Stimulated activated CD4-positive, alpha-beta T cell treated with anti-CD3 and anti-CD28 coated beads, Interleukin-12 subunit alpha, Interleukin-12 subunit beta, amount 100 ng/mL, for 48 hours (primary cell): ENCODE data around the gene RRP15.

ENCODE experiments used
- DNase-seq, 3 donors: peaks; one replicate each; pipeline ENCODE4 v3.0.0-alpha.2; 2020; ENCODE audit warnings: low read depth in 2 of 3, low spot score in 1 of 3

The RRP15 gene

DNA sequence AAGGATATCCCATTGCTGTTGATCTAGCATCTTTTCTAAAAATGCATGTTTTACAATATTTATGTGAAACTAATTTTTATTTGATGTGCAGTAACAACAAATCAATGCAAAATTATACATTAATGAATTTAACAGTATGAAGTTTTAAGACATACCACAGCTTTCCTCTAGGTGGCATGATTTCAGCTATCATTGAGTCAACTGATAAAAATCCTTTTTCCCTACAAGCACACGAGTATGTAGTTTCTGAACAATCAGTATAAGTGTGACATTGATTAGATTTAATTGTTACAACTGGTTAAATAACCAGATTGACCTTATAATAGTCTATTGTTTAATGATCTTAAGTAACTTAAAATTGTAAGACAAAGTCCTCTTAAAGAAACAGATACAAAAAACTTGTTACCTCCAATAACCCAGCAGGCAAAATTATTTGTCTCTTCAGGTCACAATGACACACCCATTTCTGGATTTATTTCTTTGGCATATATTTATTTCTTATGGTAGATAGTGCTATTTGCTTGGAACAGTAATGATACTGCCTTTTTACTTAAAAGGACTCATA lies 54.3 kb downstream of the RRP15 start:
- DNase-seq, result no peak

DNA sequence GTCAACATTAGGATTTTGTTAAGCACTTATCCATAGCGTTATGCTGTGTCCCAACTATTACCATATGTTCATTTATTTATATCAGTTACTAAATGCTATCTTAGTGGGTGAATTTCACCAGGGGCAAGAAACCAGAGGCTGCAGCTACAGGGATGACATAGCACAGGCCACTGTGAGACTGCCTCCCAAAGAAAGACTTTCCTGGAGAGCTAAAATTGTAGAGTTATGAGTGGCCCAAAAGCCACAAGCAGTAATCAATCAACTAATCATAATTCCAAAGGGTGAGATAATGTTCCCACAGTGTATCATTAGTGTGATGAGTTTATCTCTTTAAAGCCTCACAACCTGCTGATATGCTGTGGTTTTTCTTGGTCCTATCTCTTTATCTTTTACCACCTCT lies 56.2 kb downstream of the RRP15 start:
- no peak for DNase-seq

DNA sequence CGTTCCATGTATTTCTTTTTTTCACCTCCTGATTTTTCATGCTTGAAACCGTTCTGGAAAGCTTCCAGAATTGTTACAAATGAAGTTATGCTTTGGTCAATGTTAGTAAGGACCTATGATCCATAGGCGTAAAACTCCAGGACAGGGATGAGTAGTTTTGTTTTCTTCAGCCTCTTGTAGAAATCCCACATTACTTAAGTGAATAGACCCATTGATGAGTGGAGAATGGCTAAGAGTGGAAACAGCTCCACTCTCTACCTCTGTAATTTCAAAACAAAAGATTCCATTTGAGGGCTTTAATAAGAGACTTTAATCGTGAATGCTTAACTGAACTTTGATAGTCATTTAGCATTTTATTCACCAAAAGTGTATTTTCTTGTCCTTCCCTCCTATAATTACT lies 57.0 kb downstream of the RRP15 start:
- DNase-seq, result no peak

DNA sequence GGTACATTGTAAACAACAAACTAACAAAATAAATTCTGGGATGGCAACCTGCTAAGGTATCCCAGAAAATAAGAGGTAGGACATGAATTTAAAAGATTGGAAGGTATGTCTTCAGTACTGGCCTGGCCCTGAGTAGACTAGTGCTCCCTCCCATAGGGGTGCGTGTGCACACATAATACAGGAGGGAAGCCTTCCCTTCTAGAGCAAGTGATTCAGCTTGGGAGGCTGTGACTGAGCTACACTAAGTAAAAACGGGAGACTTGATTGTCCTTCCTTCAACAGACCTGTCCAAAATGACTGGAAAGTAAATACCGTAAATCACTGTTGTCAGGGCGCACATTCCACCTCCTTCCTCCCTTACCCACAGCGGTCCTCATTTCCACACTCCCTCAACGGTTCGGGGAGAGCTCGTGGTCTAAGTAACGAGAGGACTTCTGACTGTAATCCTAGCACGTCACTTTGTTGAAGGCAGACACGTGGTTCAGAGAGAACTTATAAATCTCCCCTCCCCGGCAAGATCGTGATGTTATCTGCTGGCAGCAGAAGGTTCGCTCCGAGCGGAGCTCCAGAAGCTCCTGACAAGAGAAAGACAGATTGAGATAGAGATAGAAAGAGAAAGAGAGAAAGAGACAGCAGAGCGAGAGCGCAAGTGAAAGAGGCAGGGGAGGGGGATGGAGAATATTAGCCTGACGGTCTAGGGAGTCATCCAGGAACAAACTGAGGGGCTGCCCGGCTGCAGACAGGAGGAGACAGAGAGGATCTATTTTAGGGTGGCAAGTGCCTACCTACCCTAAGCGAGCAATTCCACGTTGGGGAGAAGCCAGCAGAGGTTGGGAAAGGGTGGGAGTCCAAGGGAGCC lies 60.0 kb downstream of the RRP15 start, which contains the start of gene TGFB2:
TGFB2 (plus strand) TSS at position 523 of the 859 bp plus-strand sequence. CDS start 1,366 bp downstream, outside the sequence.
- DNase-seq, result no peak

DNA sequence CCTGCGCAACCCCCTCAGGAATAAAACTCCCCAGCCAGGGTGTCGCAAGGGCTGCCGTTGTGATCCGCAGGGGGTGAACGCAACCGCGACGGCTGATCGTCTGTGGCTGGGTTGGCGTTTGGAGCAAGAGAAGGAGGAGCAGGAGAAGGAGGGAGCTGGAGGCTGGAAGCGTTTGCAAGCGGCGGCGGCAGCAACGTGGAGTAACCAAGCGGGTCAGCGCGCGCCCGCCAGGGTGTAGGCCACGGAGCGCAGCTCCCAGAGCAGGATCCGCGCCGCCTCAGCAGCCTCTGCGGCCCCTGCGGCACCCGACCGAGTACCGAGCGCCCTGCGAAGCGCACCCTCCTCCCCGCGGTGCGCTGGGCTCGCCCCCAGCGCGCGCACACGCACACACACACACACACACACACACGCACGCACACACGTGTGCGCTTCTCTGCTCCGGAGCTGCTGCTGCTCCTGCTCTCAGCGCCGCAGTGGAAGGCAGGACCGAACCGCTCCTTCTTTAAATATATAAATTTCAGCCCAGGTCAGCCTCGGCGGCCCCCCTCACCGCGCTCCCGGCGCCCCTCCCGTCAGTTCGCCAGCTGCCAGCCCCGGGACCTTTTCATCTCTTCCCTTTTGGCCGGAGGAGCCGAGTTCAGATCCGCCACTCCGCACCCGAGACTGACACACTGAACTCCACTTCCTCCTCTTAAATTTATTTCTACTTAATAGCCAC lies 60.7 kb downstream of the RRP15 start:
- DNase-seq, result peak in 1 of 3 donors; percentile 8

DNA sequence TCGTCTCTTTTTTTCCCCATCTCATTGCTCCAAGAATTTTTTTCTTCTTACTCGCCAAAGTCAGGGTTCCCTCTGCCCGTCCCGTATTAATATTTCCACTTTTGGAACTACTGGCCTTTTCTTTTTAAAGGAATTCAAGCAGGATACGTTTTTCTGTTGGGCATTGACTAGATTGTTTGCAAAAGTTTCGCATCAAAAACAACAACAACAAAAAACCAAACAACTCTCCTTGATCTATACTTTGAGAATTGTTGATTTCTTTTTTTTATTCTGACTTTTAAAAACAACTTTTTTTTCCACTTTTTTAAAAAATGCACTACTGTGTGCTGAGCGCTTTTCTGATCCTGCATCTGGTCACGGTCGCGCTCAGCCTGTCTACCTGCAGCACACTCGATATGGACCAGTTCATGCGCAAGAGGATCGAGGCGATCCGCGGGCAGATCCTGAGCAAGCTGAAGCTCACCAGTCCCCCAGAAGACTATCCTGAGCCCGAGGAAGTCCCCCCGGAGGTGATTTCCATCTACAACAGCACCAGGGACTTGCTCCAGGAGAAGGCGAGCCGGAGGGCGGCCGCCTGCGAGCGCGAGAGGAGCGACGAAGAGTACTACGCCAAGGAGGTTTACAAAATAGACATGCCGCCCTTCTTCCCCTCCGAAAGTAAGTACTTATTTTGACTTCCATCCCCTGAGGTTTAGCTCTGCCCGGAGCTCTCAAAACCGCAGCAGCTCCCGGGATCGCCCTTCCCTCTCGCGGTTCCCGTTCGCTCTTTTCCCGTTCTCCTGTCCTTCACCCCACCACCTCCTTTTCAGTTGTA lies 61.5 kb downstream of the RRP15 start:
- no peak for DNase-seq

DNA sequence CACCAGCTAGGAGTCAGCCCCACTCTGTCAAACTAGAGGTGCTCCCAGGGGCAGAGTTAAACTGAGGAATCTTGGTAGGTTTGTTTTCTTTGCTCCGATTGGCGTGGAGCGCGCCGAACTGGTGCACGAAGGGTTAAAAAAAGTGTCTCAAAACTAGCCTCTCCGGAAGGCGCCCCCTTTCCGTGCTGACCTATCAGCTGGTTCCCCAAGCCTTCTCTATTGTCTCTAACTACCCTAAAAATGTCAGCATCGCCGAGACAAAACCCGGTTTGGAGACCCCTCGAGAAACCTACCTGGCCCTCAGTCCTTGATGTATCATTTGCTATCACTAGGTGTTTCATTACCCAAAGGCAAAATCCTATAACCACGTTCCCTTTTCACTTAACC lies 62.2 kb downstream of the RRP15 start:
- DNase-seq, result no peak

DNA sequence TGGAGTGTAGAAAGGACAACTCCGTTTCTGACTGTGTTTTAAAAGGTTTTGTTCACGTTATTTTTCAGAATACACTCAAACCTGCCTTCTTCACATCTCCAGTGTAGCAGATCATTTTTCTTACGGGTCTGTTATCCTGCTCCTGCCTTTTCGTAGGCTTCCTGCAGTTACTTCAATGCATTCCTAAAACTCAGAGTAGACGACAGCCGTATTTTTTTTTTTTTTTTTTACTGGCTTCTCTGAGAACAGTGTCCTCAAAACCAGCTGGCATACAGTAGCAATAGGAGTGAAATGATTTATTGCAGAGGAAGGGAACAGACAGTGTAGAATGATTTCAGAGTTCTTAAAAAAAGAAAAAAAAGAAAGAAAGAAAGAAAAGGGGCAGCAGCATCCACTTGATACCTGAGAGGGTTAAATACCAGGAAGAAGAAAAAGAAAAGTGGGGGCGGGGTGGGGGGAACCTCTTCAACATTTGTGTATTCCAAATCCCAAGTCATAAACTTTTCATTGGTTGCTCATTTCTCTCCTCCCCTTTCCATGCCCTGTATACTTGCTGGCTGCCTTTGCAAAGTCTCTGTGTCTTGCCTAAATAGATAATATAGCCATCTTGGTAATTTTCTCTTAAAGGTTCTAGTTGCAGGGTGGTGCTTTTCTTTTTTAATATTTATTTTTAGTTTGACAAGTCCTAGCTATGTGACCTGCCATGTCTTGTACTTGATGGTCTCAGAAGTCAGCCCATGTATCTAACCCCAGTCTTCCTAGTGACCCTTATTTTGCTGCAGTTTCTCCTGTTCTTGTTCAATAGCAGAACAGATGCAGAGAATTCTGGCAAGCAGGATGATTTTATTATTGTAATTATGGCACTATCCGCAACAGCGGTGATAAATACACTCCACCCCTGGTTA lies 62.9 kb downstream of the RRP15 start:
- no peak for DNase-seq

DNA sequence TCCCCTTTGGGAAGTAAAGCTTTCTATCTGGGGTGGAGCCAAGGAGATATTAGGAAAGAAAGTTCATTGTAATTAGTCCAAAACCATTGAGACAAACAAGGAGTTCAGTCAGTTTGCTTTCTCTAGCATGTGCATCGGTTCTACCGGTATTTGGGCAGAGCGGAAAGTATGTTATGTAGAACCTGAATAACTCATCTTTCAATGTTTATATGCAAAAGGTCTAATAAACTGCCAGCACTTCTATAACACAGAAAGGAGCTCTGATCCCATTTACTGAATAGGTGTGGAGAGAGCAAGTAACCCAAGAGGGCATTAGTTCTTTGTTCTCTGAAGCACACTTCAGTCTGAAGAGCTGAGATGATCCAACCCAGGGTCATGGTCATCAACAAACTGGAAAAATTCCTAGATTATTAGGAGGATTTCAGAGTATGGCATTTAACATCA lies 63.6 kb downstream of the RRP15 start:
- DNase-seq, result no peak

DNA sequence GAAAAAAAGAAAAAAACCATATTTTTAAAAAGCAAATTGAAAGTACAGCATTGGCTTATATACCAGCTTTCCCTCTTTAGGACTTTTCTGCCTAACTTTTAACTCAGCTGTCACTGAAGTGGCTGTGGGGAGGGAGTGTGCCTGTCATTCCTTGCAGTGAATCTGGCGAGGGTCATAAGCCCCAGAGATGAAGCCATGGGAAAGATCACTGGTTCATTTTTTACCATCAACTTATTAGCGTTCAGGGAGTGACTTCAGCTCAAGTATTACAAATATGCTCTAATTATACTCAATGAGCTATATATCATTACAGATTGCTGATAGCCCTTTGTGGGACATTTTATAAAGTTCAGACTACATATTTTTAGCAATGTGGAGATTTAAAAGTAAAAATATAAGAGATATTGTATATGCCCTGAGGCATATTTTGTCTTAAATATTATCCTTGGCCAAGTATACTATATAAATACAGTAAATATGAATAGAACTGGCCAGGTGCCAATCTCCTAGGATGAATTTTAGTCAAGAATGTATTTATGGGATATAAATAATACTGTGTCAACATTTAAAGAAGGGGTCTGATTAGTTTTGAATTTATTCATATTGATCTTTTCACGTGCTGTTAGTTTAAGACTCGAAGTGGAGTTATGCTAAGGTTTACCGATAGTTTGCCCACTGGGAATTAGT lies 64.4 kb downstream of the RRP15 start:
- no peak for DNase-seq

DNA sequence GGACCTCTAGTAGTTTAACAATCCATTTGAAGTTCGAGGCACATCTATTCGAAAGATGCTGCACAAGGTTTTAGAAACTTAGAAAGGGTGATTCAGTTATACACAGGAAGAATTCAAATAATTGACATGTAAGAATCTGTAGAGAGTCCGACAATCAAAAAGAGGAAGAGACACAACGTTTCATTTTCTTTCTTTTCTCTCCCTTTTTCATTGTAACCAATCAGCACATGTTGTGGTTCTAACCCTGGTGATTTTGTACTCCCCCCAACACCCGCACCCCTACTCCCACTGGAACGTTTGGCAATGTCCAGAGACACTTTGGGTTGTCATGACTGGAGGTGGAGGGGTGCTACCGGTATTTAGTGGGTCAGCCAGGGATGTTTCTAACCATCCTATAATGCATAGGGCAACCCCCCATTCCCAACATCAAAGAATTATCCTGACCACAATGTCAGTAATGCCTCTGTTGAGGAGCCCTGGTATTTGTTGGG lies 65.0 kb downstream of the RRP15 start:
- DNase-seq, result no peak

DNA sequence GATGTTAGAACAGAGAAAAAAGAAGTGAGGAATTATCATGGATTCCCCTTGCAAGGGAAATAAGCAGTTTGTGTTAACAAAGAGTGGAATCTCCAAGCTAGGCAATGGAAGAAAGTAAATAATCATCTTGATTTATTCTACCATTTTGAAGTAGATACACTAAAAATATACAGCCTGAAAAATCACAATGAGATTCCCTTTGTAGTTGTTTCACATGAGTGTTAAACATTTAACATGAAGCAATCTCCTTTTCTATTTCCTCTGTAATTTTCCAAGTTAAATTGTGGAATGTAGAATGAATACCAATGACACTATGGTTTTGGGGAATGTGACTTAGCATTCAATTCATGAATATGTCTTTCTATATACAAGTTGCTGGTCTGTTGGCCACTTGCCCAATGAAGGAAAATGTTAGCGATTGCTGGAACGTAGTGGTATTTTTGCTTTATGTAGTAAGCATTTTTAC lies 65.7 kb downstream of the RRP15 start:
- DNase-seq, result no peak

DNA sequence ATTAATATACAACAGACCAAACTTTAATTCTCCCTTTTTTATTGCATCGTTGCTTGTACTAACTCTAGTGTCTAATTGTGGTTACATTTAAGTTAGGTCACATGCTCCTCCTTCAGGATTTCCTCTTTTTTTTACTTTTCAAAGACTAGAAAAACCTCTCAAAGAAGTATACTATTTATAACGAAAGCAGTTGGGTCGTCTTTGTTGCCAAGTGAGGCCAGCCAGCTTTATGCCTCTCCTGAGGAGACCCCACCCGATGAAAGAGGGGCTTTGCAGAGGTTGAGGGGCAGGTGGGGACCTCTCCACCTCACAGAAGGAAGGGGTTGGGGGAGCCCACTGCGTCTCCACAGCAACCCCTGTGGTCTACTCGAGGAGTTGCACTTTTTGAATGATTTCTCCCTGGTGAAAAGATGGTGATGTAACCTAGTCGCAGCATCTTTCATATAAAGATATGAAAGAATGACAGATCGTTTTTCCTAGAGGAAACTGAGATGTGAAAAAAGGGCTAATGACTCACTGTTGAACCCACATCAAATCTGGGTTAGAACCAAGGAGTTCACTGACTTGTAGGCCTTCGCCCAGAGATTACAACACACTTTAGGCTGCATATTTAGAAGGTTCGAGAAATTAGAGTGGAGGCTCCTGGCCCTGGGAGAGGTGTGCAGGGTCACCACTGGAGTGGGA lies 66.4 kb downstream of the RRP15 start:
- peak in 1 of 3 donors; percentile 6 for DNase-seq

DNA sequence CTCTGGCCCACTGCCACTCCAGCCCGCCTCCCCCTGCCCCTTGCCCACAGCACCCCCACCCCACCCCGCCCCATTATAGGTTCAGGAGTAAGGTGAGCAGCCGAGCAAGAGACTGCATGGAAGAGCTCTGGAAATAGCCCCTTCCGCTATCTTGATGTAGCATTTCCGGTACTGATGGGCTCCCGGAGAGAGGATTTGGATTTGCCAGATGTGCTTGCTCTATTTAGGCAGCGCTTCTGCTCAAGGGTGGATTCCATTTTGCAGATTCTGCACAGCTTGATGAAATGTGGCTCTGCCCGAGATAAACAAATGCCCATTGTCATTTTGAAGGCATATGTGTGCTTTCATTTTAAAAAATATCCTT lies 67.0 kb downstream of the RRP15 start:
- no peak for DNase-seq

DNA sequence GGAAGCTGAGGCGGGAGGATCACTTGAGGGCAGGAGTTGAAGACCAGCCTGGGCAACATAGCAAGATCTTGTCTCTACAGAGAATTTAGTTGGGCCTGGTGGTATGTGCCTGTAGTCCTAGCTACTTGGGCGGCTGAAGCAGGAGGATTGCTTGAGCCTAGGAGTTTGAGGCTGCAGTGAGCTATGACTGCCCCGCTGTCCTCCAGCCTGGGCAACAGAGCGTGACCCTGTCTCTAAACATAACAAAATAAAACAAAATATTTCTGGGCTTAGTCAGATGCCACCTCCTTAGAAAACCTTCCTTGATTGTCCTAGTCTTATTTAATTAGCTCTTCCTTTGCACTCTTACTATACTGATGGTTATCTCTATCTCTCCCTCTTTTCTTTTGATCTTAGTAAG lies 68.6 kb downstream of the RRP15 start:
- no peak for DNase-seq

DNA sequence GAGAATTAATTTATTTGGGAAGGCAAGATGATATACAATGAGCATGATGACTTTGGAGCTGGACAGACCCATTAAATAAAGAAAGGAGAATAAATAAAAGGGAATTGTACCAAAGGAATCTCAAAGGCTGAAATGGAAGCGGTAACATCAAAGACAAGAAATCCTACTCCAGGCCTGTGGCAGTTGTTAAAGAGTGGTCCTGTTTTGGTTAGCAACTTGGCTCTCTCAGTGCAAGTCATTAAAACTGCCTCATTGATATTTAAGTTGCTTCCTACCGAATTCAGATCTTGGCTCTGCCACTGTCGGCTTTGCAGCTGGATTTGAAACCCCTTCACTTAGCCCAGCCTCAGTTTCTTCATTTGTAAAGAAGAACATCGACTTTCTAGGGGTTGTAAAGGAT lies 70.2 kb downstream of the RRP15 start:
- DNase-seq, result no peak

DNA sequence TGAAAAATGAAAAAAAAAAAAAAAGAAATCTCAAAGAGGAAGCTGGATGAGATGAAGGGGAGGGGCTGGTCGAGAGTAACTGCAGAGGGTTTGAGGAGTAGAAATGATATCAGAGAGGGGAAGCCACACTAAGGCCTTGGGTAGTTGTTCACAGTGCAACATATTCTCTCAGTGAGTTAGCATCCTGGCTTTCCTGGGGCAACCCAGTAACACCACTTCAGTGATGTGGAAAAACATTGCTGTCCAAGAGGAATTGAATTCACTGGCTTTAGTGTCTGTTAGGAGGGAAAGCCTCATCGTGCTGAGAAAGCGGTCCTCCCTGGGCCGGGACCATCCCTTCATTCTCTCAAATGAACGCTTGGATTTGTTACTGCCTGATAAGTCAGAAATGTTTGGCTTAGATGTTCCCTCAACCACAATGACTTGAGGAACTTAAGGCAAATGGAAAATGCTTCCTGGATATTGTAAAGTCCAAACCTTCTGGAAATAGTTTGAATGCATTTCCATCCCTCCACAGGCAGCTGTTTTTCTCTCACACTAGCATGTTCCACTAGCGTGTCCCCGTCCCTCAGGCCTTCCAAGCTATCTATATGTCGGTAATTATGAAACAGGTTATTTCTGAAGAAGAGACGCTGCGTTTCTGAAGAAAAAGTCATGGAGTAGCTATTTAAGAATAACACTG lies 72.3 kb downstream of the RRP15 start:
- DNase-seq, result no peak

DNA sequence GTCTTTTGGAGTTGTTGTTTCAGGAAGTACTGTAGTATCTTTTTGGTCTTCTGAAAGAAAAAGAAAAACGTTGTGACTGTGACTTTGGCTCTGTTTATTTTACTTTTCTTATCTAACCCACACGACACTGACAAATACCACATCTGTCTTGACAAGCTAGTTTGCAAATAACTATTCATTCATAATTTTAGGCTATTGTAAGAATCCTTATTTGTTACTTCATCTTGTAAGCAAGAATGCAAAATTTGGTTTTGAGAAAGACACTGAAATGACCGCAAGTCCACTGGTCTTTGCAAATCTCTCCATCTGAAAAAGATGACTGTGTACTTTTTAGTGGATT lies 72.8 kb downstream of the RRP15 start:
- no peak for DNase-seq
